GM19463 (cell line): ENCODE measurements around the gene RFC5.
"Not testable (repeated sequence)": the region's sequence is repeated elsewhere in the genome, so short reads cannot be mapped to it uniquely, and the experiment has no call there.

Experiments
- ATAC-seq: cut with Tn5 transposase; IDR thresholded peaks from one replicate; pipeline ENCODE4 v1.9.1; 2021; ENCODE audit warnings: mild to moderate bottlenecking, moderate library complexity; ENCODE audit not compliant: unreplicated experiment

The RFC5 gene

GRCh38 chr12:118070650-118071049 is 54.1 kb downstream of the RFC5 start:
- ATAC-seq, result no peak

- ATAC-seq, result no peak
Observed at GRCh38 chr12:118073768-118074167, 57.3 kb downstream of the RFC5 start.

GRCh38 chr12:118081521-118081920 is 65.0 kb downstream of the RFC5 start:
- not testable (repeated sequence) for ATAC-seq
